Testis (tissue), 2 donors: ENCODE measurements around the gene NLRP12.

Source experiments
- POLR2A ChIP-seq: fragments of 450-650 bp; IDR thresholded peaks from one replicate; pipeline ENCODE4 v1.6.1; 2017; ENCODE audit warnings: antibody characterized with exemption, mild to moderate bottlenecking, moderate library complexity
- TF ChIP-seq, protein P1 (sequence below), 3 experiments: fragments of 450-650 bp in 2 of 3; fragments of 200-600 bp in 1 of 3; sonication (generic) in 1 of 3; IDR thresholded peaks; one replicate each; pipeline ENCODE4 v1.5.1; 2016 to 2019; ENCODE audit warnings: antibody characterized with exemption in 3 of 3, mild to moderate bottlenecking in 2 of 3, moderate library complexity in 1 of 3

DNA sequence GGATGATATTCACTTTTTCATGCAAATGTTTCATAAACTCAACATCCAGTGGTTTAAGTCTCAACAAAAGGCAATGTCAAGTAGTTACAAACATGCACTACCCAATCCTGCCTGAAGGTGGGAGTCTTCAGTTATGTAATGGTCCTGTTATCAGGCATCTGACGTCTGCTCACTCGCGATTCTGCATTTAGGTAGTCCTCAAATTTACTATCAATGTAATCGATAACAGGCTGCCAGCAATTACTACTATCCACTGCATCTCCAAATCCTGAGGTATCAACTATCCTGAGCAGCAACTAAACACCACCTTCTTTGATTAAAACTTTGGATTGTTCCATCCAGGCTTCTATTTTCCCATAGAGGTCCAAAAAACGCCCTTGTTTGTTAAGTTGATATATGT lies 51.2 kb downstream of the NLRP12 start:
- TF ChIP-seq, protein P1, sequence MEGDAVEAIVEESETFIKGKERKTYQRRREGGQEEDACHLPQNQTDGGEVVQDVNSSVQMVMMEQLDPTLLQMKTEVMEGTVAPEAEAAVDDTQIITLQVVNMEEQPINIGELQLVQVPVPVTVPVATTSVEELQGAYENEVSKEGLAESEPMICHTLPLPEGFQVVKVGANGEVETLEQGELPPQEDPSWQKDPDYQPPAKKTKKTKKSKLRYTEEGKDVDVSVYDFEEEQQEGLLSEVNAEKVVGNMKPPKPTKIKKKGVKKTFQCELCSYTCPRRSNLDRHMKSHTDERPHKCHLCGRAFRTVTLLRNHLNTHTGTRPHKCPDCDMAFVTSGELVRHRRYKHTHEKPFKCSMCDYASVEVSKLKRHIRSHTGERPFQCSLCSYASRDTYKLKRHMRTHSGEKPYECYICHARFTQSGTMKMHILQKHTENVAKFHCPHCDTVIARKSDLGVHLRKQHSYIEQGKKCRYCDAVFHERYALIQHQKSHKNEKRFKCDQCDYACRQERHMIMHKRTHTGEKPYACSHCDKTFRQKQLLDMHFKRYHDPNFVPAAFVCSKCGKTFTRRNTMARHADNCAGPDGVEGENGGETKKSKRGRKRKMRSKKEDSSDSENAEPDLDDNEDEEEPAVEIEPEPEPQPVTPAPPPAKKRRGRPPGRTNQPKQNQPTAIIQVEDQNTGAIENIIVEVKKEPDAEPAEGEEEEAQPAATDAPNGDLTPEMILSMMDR (IDR thresholded peaks at IDR 0.05) = peak in 2 of 3 experiments; percentile 67 to 75
- no peak for TF ChIP-seq POLR2A
